K562 (cell line): ENCODE data around the gene PACSIN1. TPM values are rescaled to one million over a fixed set of nuclear protein-coding genes. Genes with fewer than 3 reads are reported as not detected.
A peak's percentile ranks its signal among the peaks of the same experiment; 100 is the strongest.

Experiments
- ATAC-seq: fragments of 200-7000 bp; cut with Tn5 transposase; 3 replicates; pipeline ENCODE4 v1.9.1; 2020; ENCODE audit warnings: moderate library complexity
- BruUV-seq: library from RNA; stranded (reverse); fragments of 400-500 nt; replicated peaks from 2 replicates; lab custom pipeline; 2021; lab: Mats Ljungman, UMichigan
- CTCF ChIA-PET: fragments of 300-600 bp; formaldehyde crosslinking; extraction: SDS; loops from one replicate; lab custom pipeline; 2021; ENCODE audit warnings: low intra/inter-chr PET ratio; lab: Yijun Ruan, JAX
- POLR2A ChIA-PET: fragments of 300-600, 350-650 bp; sonication (Branson Sonifier 250); formaldehyde crosslinking; extraction: SDS; loops from one replicate; lab custom pipeline; 2021; ENCODE audit warnings: antibody characterized with exemption, inconsistent platforms; lab: Yijun Ruan, JAX
- DNase-seq, 4 experiments: peaks; one replicate each; pipeline versions ENCODE4 v3.0.0 to v3.0.0-alpha.2; 2011 to 2018; ENCODE audit warnings: low spot score in 3 of 4, mixed read lengths in 3 of 4; ENCODE audit errors: extremely low read depth in 1 of 4
- FAIRE-seq: peaks from 2 replicates; lab custom pipeline; 2011; peaks lifted over from hg19 to GRCh38; lab: Jason Lieb, UNC
- H2AFZ ChIP-seq: 2 replicates; pipeline ENCODE4 v1.6.0; 2011; ENCODE audit warnings: low read depth, low read length, control low read depth, inconsistent platforms
- H3K27ac ChIP-seq: fragments of 200-600 bp; 3 replicates; pipeline ENCODE4 v1.8.0; 2011; ENCODE audit warnings: low read depth, mild to moderate bottlenecking, control low read depth, inconsistent platforms, low read length, moderate library complexity, mixed read lengths; ENCODE audit errors: extremely low read depth
- H3K27me3 ChIP-seq, 2 experiments: fragments of 300-600 bp in 1 of 2; 2 replicates in 1 of 2; 3 replicates in 1 of 2; pipeline versions ENCODE4 v1.6.0 to v1.8.0; 2011; ENCODE audit warnings: inconsistent platforms in 2 of 2, low read length in 2 of 2, mild to moderate bottlenecking in 1 of 2, mixed read lengths in 1 of 2, moderate library complexity in 1 of 2; ENCODE audit not compliant: control insufficient read depth in 2 of 2, insufficient read depth in 2 of 2
- H3K36me3 ChIP-seq: fragments of 300-600 bp; 3 replicates; pipeline ENCODE4 v1.8.0; 2011; ENCODE audit warnings: mild to moderate bottlenecking, low read length, inconsistent platforms; ENCODE audit not compliant: control insufficient read depth, insufficient read depth
- H3K4me1 ChIP-seq, 2 experiments: fragments of 200-600 bp in 1 of 2; replicated peaks in 1 of 2; 2 replicates in 1 of 2; 3 replicates in 1 of 2; pipeline versions ENCODE4 v1.5.1 to v1.8.0; 2011; ENCODE audit warnings: inconsistent platforms in 2 of 2, low read length in 2 of 2, mild to moderate bottlenecking in 1 of 2, mixed read lengths in 1 of 2, moderate library complexity in 1 of 2; ENCODE audit not compliant: control insufficient read depth in 2 of 2, insufficient read depth in 2 of 2
- H3K4me2 ChIP-seq: 2 replicates; pipeline ENCODE4 v1.6.1; 2011; ENCODE audit warnings: low read length, control low read depth, inconsistent platforms, mixed read lengths; ENCODE audit not compliant: insufficient read depth
- H3K4me3 ChIP-seq: fragments of 200-600 bp; sonication (generic), shearing (Covaris generic); 2 replicates; pipeline ENCODE4 v1.5.1; 2016; ENCODE audit warnings: control low read depth, inconsistent platforms
- H3K79me2 ChIP-seq: fragments of 200-600 bp; 3 replicates; pipeline ENCODE4 v1.8.0; 2011; ENCODE audit warnings: low read length, inconsistent platforms; ENCODE audit not compliant: control insufficient read depth, insufficient read depth
- H3K9ac ChIP-seq, 2 experiments: 2 replicates each; pipeline versions ENCODE4 v1.6.0 to v1.6.1; 2011; ENCODE audit warnings: low read depth in 2 of 2, low read length in 2 of 2, control low read depth in 1 of 2, inconsistent platforms in 1 of 2, mild to moderate bottlenecking in 1 of 2, mixed read lengths in 1 of 2; ENCODE audit not compliant: insufficient read depth in 1 of 2
- H3K9me1 ChIP-seq: one replicate; pipeline ENCODE4 v1.6.0; 2011; ENCODE audit warnings: inconsistent platforms, mild to moderate bottlenecking, low read length, moderate library complexity; ENCODE audit not compliant: control insufficient read depth, insufficient read depth
- H3K9me3 ChIP-seq: replicated peaks from 2 replicates; pipeline ENCODE4 v1.5.1; 2011; ENCODE audit warnings: low read depth, low read length, inconsistent platforms; ENCODE audit not compliant: control insufficient read depth, insufficient read depth
- H4K20me1 ChIP-seq: replicated peaks from 2 replicates; pipeline ENCODE4 v1.6.1; 2011; ENCODE audit warnings: low read length, inconsistent platforms, mixed read lengths; ENCODE audit not compliant: control insufficient read depth, insufficient read depth
- ATF2 ChIP-seq: sonication (generic); formaldehyde crosslinking; IDR thresholded peaks from 2 replicates; pipeline ENCODE4 v1.8.1; 2022; ENCODE audit warnings: missing genetic modification reagents
- BRF2 ChIP-seq: IDR thresholded peaks from 3 replicates; pipeline ENCODE4 v1.6.1; 2011; ENCODE audit warnings: borderline replicate concordance, mild to moderate bottlenecking; ENCODE audit not compliant: insufficient read length, insufficient read depth
- CAMTA2 ChIP-seq: fragments of 250-450 bp; sonication (Bioruptor Pico); conservative IDR thresholded peaks from 2 replicates; pipeline ENCODE4 v1.5.1; 2022
- E2F3 ChIP-seq: fragments of 250-450 bp; sonication (Bioruptor Pico); IDR thresholded peaks from 2 replicates; pipeline ENCODE4 v1.4.0; 2020; ENCODE audit warnings: mild to moderate bottlenecking
- ETV5 ChIP-seq: sonication (generic); formaldehyde crosslinking; IDR thresholded peaks from 2 replicates; pipeline ENCODE4 v1.4.0; 2020; ENCODE audit warnings: low read depth, mild to moderate bottlenecking, missing genetic modification reagents
- EWSR1 ChIP-seq: fragments of 450-650 bp; IDR thresholded peaks from 2 replicates; pipeline ENCODE4 v1.6.1; 2018; ENCODE audit warnings: borderline replicate concordance, mild to moderate bottlenecking, low read depth, moderate library complexity; ENCODE audit not compliant: partially characterized antibody
- KLF10 ChIP-seq: fragments of 250-450 bp; sonication (Bioruptor Pico); IDR thresholded peaks from 2 replicates; pipeline ENCODE4 v1.6.1; 2021; ENCODE audit warnings: matching md5 sums
- LARP7 ChIP-seq: fragments of 450-650 bp; IDR thresholded peaks from 2 replicates; pipeline ENCODE4 v1.6.1; 2016
- MAFF ChIP-seq: IDR thresholded peaks from 2 replicates; pipeline ENCODE4 v1.6.1; 2012; ENCODE audit warnings: low read length, improper control_type of control experiment
- MITF ChIP-seq: IDR thresholded peaks from 2 replicates; pipeline ENCODE4 v1.6.1; 2014; ENCODE audit warnings: antibody characterized with exemption
- PHF8 ChIP-seq: fragments of 200-600 bp; sonication (generic); IDR thresholded peaks from 2 replicates; pipeline ENCODE4 v1.6.1; 2012; ENCODE audit warnings: mixed run types, mild to moderate bottlenecking, inconsistent platforms, low read length, moderate library complexity, borderline replicate concordance
- RNF219 ChIP-seq: fragments of 250-450 bp; sonication (Bioruptor Pico); IDR thresholded peaks from 2 replicates; pipeline ENCODE4 v1.5.0; 2022; ENCODE audit warnings: mild to moderate bottlenecking
- SMAD1 ChIP-seq: fragments of 150-350 bp; IDR thresholded peaks from 2 replicates; pipeline ENCODE4 v1.6.1; 2014; ENCODE audit warnings: low read length, low read depth; ENCODE audit not compliant: partially characterized antibody
- SMARCA5 ChIP-seq: fragments of 450-650 bp; IDR thresholded peaks from 2 replicates; pipeline ENCODE4 v1.6.1; 2016
- TAF15 ChIP-seq: fragments of 200-400 bp; formaldehyde crosslinking; IDR thresholded peaks from 2 replicates; pipeline ENCODE4 v1.6.1; 2017; ENCODE audit warnings: mild to moderate bottlenecking, low read depth, low read length, moderate library complexity
- TAF7 ChIP-seq: fragments of 450-650 bp; IDR thresholded peaks from 2 replicates; pipeline ENCODE4 v1.6.1; 2016; ENCODE audit warnings: missing genetic modification characterization, missing compliant biosample characterization
- THRAP3 ChIP-seq: fragments of 450-650 bp; IDR thresholded peaks from 2 replicates; pipeline ENCODE4 v1.6.1; 2016; ENCODE audit warnings: mild to moderate bottlenecking, inconsistent platforms, borderline replicate concordance
- XRCC5 ChIP-seq: fragments of 200-400 bp; formaldehyde crosslinking; IDR thresholded peaks from 2 replicates; pipeline ENCODE4 v1.6.1; 2017; ENCODE audit warnings: low read depth, mild to moderate bottlenecking, low read length
- ZNF551 ChIP-seq: fragments of 250-450 bp; sonication (Bioruptor Pico); IDR thresholded peaks from 2 replicates; pipeline ENCODE4 v1.5.0; 2021; ENCODE audit warnings: mild to moderate bottlenecking, moderate library complexity
- WGBS: fragments of 100-300 bp; shearing (Covaris generic); methylation state at CpG from one replicate; pipeline ENCODE4 v1.1.6; 2016; ENCODE audit warnings: low coverage, mixed read lengths; ENCODE audit not compliant: insufficient coverage; ENCODE audit errors: missing lambda C conversion rate; 5-methylcytosine and 5-hydroxymethylcytosine counted together
- in situ Hi-C: fragments of 300-500 bp; cut with MboI; formaldehyde crosslinking; loops from 4 replicates; pipeline ENCODE4 v1.15.0; 2018; ENCODE audit warnings: inconsistent platforms, mixed read lengths
- intact Hi-C: fragments of 100-400 bp; cut with micrococcal nuclease; formaldehyde crosslinking; loops from 2 replicates; pipeline ENCODE4 v1.14.2; 2022
- polyA plus RNA-seq, 8 experiments: library from polyadenylated mRNA; depleted of rRNA in 4 of 8; stranded (reverse) in 5 of 8; unstranded in 3 of 8; fragments of >200 nt; fragmentation: Nextera tagmentation in 2 of 8; fragmentation: Illumina TruSeq in 1 of 8; extraction: Ambion mirVana in 2 of 8; extraction: Trizol in 1 of 8; gene quantifications; 2 replicates each; pipeline versions ENCODE4 v1.2.1 to v1.2.3, GENCODE V29; 2011 to 2014; ENCODE audit warnings: inconsistent platforms in 1 of 8, missing spikeins in 1 of 8
- total RNA-seq, 7 experiments: library from RNA; depleted of rRNA in 6 of 7; stranded (reverse); fragments of >200 nt in 6 of 7; fragmentation: Illumina TruSeq in 2 of 7; extraction: Trizol in 2 of 7; gene quantifications; 2 replicates each; pipeline versions ENCODE4 v1.2.1 to v1.2.3, GENCODE V29; 2011 to 2021; ENCODE audit warnings: low replicate concordance in 1 of 7

PACSIN1 gene
- total and polyA plus RNA-seq, 9 of the 15 experiments (the other 6 are each of a cell fraction or from before 2014, with no cell fraction given), result 0.01 to 1.7 (median 0.45) TPM

GRCh38 chr6:34535199-34535598 lies 69.3 kb downstream of the PACSIN1 start:
- Histone ChIP-seq H3K4me1 (peaks cover 9 to 62% of the 10 kb centered on the region in 2 experiments; a peak in 4 of 5 replicates), H3K9me3 (no peaks in the 10 kb centered on the region), H3K79me2 (no peaks in the 10 kb centered on the region), H3K9ac (peak overlapping the region in 1 of 2 experiments; percentile 22; a peak in 1 of 4 replicates), H3K27me3 (no peaks in the 10 kb centered on the region), H4K20me1 (no peaks in the 10 kb centered on the region), H3K4me2 (no peak overlapping the region), H3K36me3 (no peaks in the 10 kb centered on the region), H3K27ac (no peak overlapping the region), H3K9me1 (no peaks in the 10 kb centered on the region), H2AFZ (no peak overlapping the region), H3K4me3 (no peak overlapping the region)
- FAIRE-seq (no peak), DNase-seq (no peak), ATAC-seq (no peak)
- ChIA-PET POLR2A (interaction anchor here (0.9 to 1.1 kb wide), 3 partner anchors 9 to 64 kb away, joined by 4 to 5 read pairs (median 4); no protein-coding TSS in a partner anchor), CTCF (no interaction called here)
- intact Hi-C loops, result no loop called here
- no TSS peak for BruUV-seq
- 62% methylated on average over 6 of the region's 6 CpGs for WGBS
- in situ Hi-C loops, result no loop called here
- TF ChIP-seq THRAP3, result no peak
- no peak for TF ChIP-seq ZNF551 (CRISPR knock-in tag)
- TF ChIP-seq ETV5 (CRISPR knock-in tag), result no peak
- TF ChIP-seq TAF7 (tag), result no peak
- TF ChIP-seq KLF10 (CRISPR knock-in tag), result no peak
- TF ChIP-seq RNF219 (CRISPR knock-in tag), result no peak
- TF ChIP-seq BRF2, result no peak
- no peak for TF ChIP-seq XRCC5
- TF ChIP-seq CAMTA2 (CRISPR knock-in tag), result no peak
- no peak for TF ChIP-seq SMAD1
- no peak for TF ChIP-seq E2F3 (CRISPR knock-in tag)
- no peak for TF ChIP-seq ATF2
- TF ChIP-seq EWSR1, result no peak
- no peak for TF ChIP-seq LARP7
- TF ChIP-seq MITF, result no peak
- TF ChIP-seq PHF8, result no peak
- TF ChIP-seq TAF15, result no peak
- no peak for TF ChIP-seq MAFF
- no peak for TF ChIP-seq SMARCA5
